Measurements from ENCODE around the gene ACRV1. TPM values are rescaled to one million over a fixed set of nuclear protein-coding genes. Genes with fewer than 3 reads are reported as not detected.

The ACRV1 gene
- polyA plus RNA-seq, 2 of the 4 experiments (the other 2 are of a cell fraction), result 0.13 to 0.19 TPM

- TF ChIP-seq RNF2 (IDR thresholded peaks at IDR 0.05; ENCODE audit: borderline replicate concordance, low read depth), result no peak
- peak; percentile 52; the same call in 1 of the 2 replicates for TF ChIP-seq MAZ (IDR thresholded peaks at IDR 0.05; ENCODE audit: borderline replicate concordance, low read depth, low read length)
- 0 out of 2 replicates have a peak, but pooled peaks have one; percentile 2 for TF ChIP-seq KDM5A (IDR thresholded peaks at IDR 0.05)
- TF ChIP-seq BHLHE40 (IDR thresholded peaks at IDR 0.05; ENCODE audit: low read depth, low read length), result no peak
- no peak for TF ChIP-seq NFE2L2 (conservative IDR thresholded peaks at IDR 0.05; ENCODE audit: low read length)
- no peak for TF ChIP-seq NPAS2 (CRISPR knock-in tag; IDR thresholded peaks at IDR 0.05; ENCODE audit: borderline replicate concordance)
- peak; percentile 65 to 88; a peak in 3 of 4 replicates for TF ChIP-seq CEBPB (IDR thresholded peaks at IDR 0.05)
- TF ChIP-seq ZSCAN20 (CRISPR knock-in tag; IDR thresholded peaks at IDR 0.05), result no peak
- no peak for TF ChIP-seq CHD2 (IDR thresholded peaks at IDR 0.05; ENCODE audit: low read length, partially characterized antibody)
- peak; percentile 25; the same call in 2 of the 3 replicates for TF ChIP-seq CTCF (IDR thresholded peaks at IDR 0.05)
- TF ChIP-seq CHD4 (IDR thresholded peaks at IDR 0.05; ENCODE audit: borderline replicate concordance), result no peak
- TF ChIP-seq TFCP2L1 (CRISPR knock-in tag; IDR thresholded peaks at IDR 0.05), result no peak
Measured at GRCh38 chr11:125626288-125626950, 54.2 kb downstream of the ACRV1 start (continued).

DNA sequence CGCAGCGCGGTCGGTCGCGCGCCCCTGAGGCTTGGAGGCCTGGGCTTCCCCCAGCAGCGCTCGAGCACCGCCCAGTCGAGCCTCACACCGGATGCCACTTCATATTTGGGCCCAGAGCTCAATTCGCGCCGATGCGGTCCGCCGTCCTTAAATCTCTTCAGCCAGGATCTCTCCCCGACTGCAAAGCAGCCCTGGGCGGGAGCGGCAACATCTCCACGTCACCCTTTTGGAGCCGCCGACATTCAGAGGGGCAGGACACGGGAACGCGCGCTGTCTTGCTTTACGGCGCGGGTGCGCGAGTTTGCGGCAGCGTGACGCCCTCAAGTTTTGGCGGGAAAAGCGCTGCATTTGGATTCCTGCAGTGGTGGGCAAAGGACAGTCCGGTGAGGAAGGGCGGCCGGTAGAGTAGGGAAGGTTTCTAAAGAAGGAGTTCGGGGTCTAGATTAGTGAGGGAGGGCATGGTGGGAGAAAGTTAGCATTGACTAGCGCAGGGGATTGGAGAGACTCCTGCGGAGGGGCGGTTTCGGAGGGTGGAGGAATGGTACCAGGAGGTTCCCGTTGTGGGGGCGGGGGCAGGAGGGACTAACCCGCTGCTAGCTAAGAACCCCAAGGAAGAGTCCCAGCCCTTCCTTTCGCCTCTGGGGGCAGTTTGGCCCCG lies 54.9 kb downstream of the ACRV1 start:
- ChIA-PET POLR2A (interaction anchor here (1.9 kb wide), 1 partner anchor 262 kb away, joined by 5 read pairs; the partner anchor contains the start of gene HYLS1), CTCF (interaction anchor here (1.1 kb wide), 1 partner anchor 35 kb away, joined by 4 read pairs; no protein-coding TSS in a partner anchor)
- 0% methylated on average over 12 of the region's 51 CpGs for WGBS (ENCODE audit: missing lambda C conversion rate)
- H3K27ac ChIP-seq, result peak overlapping the region; percentile 84 to 88
- TF ChIP-seq POLR2A (IDR thresholded peaks at IDR 0.05; ENCODE audit: low read length), result peak; percentile 58
- TF ChIP-seq KDM5A (IDR thresholded peaks at IDR 0.05), result peak; percentile 50; the same call in 1 of the 2 replicates
- no peak for TF ChIP-seq HEYL (CRISPR knock-in tag; IDR thresholded peaks at IDR 0.05)
- TF ChIP-seq, protein P1, sequence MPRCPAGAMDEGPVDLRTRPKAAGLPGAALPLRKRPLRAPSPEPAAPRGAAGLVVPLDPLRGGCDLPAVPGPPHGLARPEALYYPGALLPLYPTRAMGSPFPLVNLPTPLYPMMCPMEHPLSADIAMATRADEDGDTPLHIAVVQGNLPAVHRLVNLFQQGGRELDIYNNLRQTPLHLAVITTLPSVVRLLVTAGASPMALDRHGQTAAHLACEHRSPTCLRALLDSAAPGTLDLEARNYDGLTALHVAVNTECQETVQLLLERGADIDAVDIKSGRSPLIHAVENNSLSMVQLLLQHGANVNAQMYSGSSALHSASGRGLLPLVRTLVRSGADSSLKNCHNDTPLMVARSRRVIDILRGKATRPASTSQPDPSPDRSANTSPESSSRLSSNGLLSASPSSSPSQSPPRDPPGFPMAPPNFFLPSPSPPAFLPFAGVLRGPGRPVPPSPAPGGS (IDR thresholded peaks at IDR 0.05), result peak; percentile 68
- no peak for TF ChIP-seq RFX5 (IDR thresholded peaks at IDR 0.05)
- peak; percentile 83; the same call in 1 of the 2 replicates for TF ChIP-seq MAX (IDR thresholded peaks at IDR 0.05)
- TF ChIP-seq TFCP2L1 (CRISPR knock-in tag; IDR thresholded peaks at IDR 0.05), result 0 out of 2 replicates have a peak, but pooled peaks have one; percentile 39
- TF ChIP-seq JUN (IDR thresholded peaks at IDR 0.05), result peak; percentile 28 to 79; a peak in 3 of 5 replicates
- peak; percentile 95 for TF ChIP-seq E2F6 (IDR thresholded peaks at IDR 0.05; ENCODE audit: borderline replicate concordance, low read depth)
- no peak for FAIRE-seq
- peaks cover 27% of the 10 kb centered on the region for H3K4me1 ChIP-seq
- DNase-seq (ENCODE audit: low read depth in 1 of 2, low spot score in 1 of 2), result peak; percentile 36 to 94
- peak overlapping the region; percentile 60 for H3K4me3 ChIP-seq
- peak overlapping the region; percentile 79 for H3K4me2 ChIP-seq
- peak; percentile 90 to 91 for ATAC-seq
- no peaks in the 10 kb centered on the region for H3K9me3 ChIP-seq

All from A549 (cell line).